ENCODE measurements around the gene PPARD. TPM values are rescaled to one million over a fixed set of nuclear protein-coding genes. Genes with fewer than 3 reads are reported as not detected.

PPARD gene
- total RNA-seq, 2 experiments from 2014 or later, result 6.1 to 11.9 TPM

- no peak overlapping the region for H2AFZ ChIP-seq (ENCODE audit: low read length)
- no peak overlapping the region for H3K4me3 ChIP-seq (ENCODE audit: low read depth, low read length, poor library complexity, severe bottlenecking)
- peaks cover 50% of the 10 kb centered on the region for H3K36me3 ChIP-seq (ENCODE audit: insufficient read depth, low read length)
- H3K4me1 ChIP-seq (ENCODE audit: insufficient read depth, low read length, poor library complexity, severe bottlenecking), result peaks cover 30% of the 10 kb centered on the region
- CTCF ChIA-PET (ENCODE audit: unreplicated experiment), result no interaction called here
- POLR2A ChIA-PET, result interaction anchor here (0.6 to 0.7 kb wide), 2 partner anchors 18 to 129 kb away, joined by 3 to 4 read pairs; no protein-coding TSS in a partner anchor
- peaks cover 20% of the 10 kb centered on the region for H3K79me2 ChIP-seq (ENCODE audit: insufficient read depth, low read depth, low read length)
- no peak for DNase-seq (ENCODE audit: low spot score)
- intact Hi-C loops (cut with micrococcal nuclease; ENCODE audit: unreplicated experiment), result no loop called here
- no peaks in the 10 kb centered on the region for H3K9me2 ChIP-seq (ENCODE audit: insufficient read depth, low read length)
- no peak overlapping the region for H3K4me2 ChIP-seq (ENCODE audit: low read length)
- H3K27ac ChIP-seq (ENCODE audit: low read depth, low read length, poor library complexity, severe bottlenecking), result peak overlapping the region; percentile 8
- peaks cover 25% of the 10 kb centered on the region for H4K20me1 ChIP-seq (ENCODE audit: insufficient read depth, low read length)
- BruUV-seq (replicated peaks), result no TSS peak
- TF ChIP-seq EZH2phosphoT487 (IDR thresholded peaks at IDR 0.05; ENCODE audit: borderline replicate concordance, low read depth, low read length), result no peak
- no peak for TF ChIP-seq CTCF (conservative IDR thresholded peaks at IDR 0.05; ENCODE audit: low read length)
- no peaks in the 10 kb centered on the region for H3K9me3 ChIP-seq (ENCODE audit: low read length)
Observed at GRCh38 chr6:35474131-35474941, 132.0 kb downstream of the PPARD start.

- H3K4me3 ChIP-seq (ENCODE audit: low read depth, low read length, poor library complexity, severe bottlenecking), result no peak overlapping the region
- peaks cover 27% of the 10 kb centered on the region for H3K4me1 ChIP-seq (ENCODE audit: insufficient read depth, low read length, poor library complexity, severe bottlenecking)
- H3K79me2 ChIP-seq (ENCODE audit: insufficient read depth, low read depth, low read length), result peaks cover 13% of the 10 kb centered on the region
- H3K9me3 ChIP-seq (ENCODE audit: low read length), result no peaks in the 10 kb centered on the region
- no peak overlapping the region for H3K4me2 ChIP-seq (ENCODE audit: low read length)
- peaks cover 17% of the 10 kb centered on the region for H4K20me1 ChIP-seq (ENCODE audit: insufficient read depth, low read length)
- intact Hi-C loops (cut with micrococcal nuclease; ENCODE audit: unreplicated experiment), result no loop called here
- no peak overlapping the region for H3K27ac ChIP-seq (ENCODE audit: low read depth, low read length, poor library complexity, severe bottlenecking)
- peaks cover 43% of the 10 kb centered on the region for H3K36me3 ChIP-seq (ENCODE audit: insufficient read depth, low read length)
- no TSS peak for BruUV-seq (replicated peaks)
- DNase-seq (ENCODE audit: low spot score), result no peak
- no peaks in the 10 kb centered on the region for H3K9me2 ChIP-seq (ENCODE audit: insufficient read depth, low read length)
- POLR2A ChIA-PET, result interaction anchor here (1.1 kb wide), 1 partner anchor 23 kb away, joined by 3 read pairs; the partner anchor contains the start of gene FANCE
- CTCF ChIA-PET (ENCODE audit: unreplicated experiment), result no interaction called here
- H2AFZ ChIP-seq (ENCODE audit: low read length), result no peak overlapping the region
- no peak for TF ChIP-seq CTCF (conservative IDR thresholded peaks at IDR 0.05; ENCODE audit: low read length)
- no peak for TF ChIP-seq EZH2phosphoT487 (IDR thresholded peaks at IDR 0.05; ENCODE audit: borderline replicate concordance, low read depth, low read length)
Observed at GRCh38 chr6:35474942-35475570, 132.7 kb downstream of the PPARD start.

All from OCI-LY7 (cell line).